Kidney epithelial cell (primary cell): ENCODE data around the gene SF1. TPM values are rescaled to one million over a fixed set of nuclear protein-coding genes. Genes with fewer than 3 reads are reported as not detected.

Experiments used
- DNase-seq: peaks from one replicate; pipeline ENCODE4 v3.0.0-alpha.2; 2010; ENCODE audit warnings: low read depth
- H3K27me3 ChIP-seq: 2 replicates; pipeline ENCODE4 v1.6.0; 2011; ENCODE audit warnings: low read length; ENCODE audit not compliant: control insufficient read depth, insufficient read depth
- H3K36me3 ChIP-seq: 2 replicates; pipeline ENCODE4 v1.5.1; 2011; ENCODE audit warnings: low read length; ENCODE audit not compliant: control insufficient read depth, insufficient read depth
- H3K4me3 ChIP-seq: 2 replicates; pipeline ENCODE4 v1.5.1; 2011; ENCODE audit warnings: low read depth, mild to moderate bottlenecking, control low read depth, low read length
- total RNA-seq: library from RNA; depleted of rRNA; stranded (reverse); fragments of >200 nt; gene quantifications from 2 replicates; pipeline ENCODE4 v1.2.3, GENCODE V29; 2015
- TF ChIP-seq, protein P1 (sequence below): IDR thresholded peaks from 2 replicates; pipeline ENCODE4 v1.5.1; 2011; ENCODE audit warnings: mild to moderate bottlenecking, moderate library complexity, low read length, control low read depth, inconsistent platforms; ENCODE audit not compliant: insufficient read depth, poor library complexity, severe bottlenecking

The SF1 gene
- total RNA-seq, 1 donor from 2014 or later: 216 TPM

DNA sequence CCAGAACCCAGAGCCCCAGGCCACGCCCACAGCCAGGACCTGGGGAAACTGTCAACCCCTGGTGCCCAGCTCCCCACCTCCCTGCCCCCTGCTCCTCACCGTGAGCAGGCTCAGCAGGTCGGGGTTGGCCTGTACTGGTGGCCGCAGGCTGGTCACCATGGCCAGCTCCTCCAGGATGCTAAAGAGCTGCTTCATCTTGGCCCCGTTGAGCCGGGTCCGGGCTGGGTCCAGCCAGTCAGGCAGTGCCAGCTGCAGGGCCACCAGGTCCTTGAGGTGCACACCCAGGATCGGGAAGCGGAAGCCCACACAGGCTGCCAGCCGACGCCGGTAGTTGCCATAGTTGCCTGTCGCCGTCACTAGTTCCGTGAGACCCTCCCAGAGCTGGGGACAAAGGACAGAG lies 41.7 kb downstream of the SF1 start:
- Histone ChIP-seq H3K27me3 (peaks cover 50% of the 10 kb centered on the region), H3K36me3 (no peaks in the 10 kb centered on the region), H3K4me3 (no peak overlapping the region)
- DNase-seq: no peak
- TF ChIP-seq, protein P1, sequence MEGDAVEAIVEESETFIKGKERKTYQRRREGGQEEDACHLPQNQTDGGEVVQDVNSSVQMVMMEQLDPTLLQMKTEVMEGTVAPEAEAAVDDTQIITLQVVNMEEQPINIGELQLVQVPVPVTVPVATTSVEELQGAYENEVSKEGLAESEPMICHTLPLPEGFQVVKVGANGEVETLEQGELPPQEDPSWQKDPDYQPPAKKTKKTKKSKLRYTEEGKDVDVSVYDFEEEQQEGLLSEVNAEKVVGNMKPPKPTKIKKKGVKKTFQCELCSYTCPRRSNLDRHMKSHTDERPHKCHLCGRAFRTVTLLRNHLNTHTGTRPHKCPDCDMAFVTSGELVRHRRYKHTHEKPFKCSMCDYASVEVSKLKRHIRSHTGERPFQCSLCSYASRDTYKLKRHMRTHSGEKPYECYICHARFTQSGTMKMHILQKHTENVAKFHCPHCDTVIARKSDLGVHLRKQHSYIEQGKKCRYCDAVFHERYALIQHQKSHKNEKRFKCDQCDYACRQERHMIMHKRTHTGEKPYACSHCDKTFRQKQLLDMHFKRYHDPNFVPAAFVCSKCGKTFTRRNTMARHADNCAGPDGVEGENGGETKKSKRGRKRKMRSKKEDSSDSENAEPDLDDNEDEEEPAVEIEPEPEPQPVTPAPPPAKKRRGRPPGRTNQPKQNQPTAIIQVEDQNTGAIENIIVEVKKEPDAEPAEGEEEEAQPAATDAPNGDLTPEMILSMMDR: no peak

DNA sequence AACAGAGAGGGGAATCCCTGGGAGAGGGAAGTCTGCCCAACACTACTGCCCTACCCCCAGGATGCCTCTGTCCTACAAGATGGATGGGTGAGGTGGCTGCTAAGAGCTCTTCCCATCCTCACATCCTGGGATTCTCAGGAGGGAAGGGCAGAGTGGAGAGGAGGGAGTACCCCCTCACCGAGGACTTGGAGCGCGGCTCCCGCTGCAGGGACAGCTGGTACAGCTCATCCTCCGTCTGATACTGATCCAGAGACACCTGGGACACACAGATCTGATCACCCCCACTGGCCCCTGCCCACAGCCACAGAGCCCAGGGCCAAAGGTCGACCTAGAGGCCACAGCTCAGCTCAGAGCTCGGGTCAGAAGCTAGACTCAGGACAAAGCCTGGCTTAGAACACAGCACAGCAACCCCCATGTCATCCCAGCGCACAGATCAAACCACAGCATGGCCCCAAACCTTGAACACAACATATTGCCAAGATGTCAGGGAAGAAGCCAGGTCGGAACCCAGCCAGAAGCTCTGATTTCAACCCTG lies 42.5 kb downstream of the SF1 start:
- DNase-seq: no peak
- H3K27me3 ChIP-seq: peaks cover 42% of the 10 kb centered on the region
- no peak overlapping the region for H3K4me3 ChIP-seq
- TF ChIP-seq, protein P1: no peak
- H3K36me3 ChIP-seq: no peaks in the 10 kb centered on the region

DNA sequence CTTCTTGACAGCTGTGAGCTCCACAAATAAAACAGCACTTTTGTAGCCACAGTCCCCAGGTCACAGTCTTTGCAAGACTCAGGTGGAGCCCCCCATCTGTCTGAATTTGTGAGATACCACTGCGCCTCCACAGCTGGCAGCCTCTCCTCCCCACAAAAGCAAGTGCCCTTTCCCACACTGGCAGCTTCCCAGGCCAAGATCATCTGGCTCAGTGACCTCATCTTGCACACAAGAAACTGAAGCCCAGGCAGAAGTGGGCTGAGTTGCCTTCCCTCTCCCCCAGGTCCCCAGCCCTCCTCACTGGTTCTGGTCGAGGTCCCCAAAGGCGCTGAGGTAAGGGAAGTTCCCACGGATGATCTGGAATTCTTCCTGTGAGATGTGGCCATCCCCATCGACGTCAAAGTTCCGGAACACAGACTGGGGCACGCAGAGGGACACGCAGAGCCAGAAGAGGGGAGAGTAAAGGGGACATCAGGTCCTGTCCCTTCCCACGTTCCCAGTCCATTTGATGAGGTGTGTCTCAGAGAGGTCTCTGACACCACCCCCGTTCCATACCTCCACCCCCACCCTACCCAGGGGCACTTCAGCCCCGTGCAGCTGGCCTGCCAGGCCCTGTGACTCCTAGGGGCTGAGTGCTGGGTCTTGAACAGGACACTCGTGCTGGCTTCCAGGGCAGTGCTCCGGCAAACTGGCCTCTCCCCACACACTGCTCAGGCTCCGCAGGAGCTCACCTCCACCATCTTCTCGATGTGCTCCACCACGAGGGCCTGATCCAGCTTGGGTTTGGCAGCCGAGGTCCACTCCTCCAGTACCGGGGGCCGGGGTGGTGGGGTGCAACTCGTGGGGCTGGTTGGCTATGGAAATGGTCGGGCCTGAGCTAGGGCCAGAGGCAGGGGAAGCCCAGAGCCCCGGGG lies 43.3 kb downstream of the SF1 start:
- peaks cover 38% of the 10 kb centered on the region for H3K27me3 ChIP-seq
- H3K4me3 ChIP-seq: no peak overlapping the region
- TF ChIP-seq, protein P1: no peak
- DNase-seq: no peak
- H3K36me3 ChIP-seq: no peaks in the 10 kb centered on the region

DNA sequence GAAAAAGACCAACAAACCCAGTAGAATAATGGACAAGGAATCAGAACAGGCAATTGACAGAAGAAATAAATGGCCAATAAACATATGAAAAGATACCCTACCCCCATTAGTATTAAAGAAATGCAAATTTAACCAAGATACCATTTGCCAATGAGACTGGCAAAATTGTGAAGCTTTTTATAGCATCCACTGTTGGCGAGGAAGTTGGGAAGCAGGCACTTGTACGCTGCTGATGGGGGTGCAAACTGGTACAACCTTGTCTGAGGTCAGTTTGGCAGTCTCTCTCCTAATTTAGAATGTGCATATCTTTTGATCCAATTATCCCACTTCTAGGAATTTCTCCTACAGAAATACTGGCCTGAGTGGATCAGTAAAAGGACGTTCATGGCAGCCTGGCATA lies 46.7 kb downstream of the SF1 start:
- peaks cover 30% of the 10 kb centered on the region for H3K27me3 ChIP-seq

DNA sequence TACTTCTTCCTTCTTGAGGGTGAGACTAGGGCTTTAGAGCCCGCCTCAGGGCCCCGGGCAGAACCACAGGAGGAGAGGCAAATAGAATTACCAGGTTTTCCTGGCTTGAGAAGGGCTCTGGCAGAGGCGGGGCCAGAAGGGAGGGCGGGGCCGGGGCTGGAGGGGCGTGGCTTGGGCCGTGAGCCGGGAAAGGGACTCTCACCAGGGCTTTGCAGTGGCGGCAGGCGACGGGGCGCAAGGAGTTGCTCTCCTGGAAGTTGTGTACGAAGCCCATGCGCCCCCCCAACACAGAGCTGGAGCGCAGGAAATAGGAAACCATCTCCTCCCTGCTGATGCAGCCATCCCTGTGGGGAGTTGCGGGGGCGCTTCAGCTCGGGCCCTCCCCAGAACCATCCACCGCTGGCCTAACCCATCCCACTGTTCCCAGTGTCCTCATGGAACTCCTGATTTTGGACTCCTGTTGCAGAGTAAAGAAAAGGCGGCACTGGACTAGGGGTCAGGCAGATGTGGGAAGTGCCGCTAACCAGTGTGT lies 48.4 kb downstream of the SF1 start:
- no peaks in the 10 kb centered on the region for H3K36me3 ChIP-seq
- peaks cover 27% of the 10 kb centered on the region for H3K27me3 ChIP-seq
- no peak for DNase-seq
- H3K4me3 ChIP-seq: no peak overlapping the region
- TF ChIP-seq, protein P1: no peak

More for the DNA sequence above, 46.7 kb downstream of the SF1 start:
- Histone ChIP-seq H3K36me3 (no peaks in the 10 kb centered on the region), H3K4me3 (no peak overlapping the region)
- DNase-seq: no peak
- TF ChIP-seq, protein P1: no peak
